Astrocyte (in vitro differentiated cells and primary cell): ENCODE results near the gene ZNF77. TPM values are rescaled to one million over a fixed set of nuclear protein-coding genes. Genes with fewer than 3 reads are reported as not detected.
"Not testable (repeated sequence)": the region's sequence is repeated elsewhere in the genome, so short reads cannot be mapped to it uniquely, and the experiment has no call there.

ENCODE experiments used
- DNase-seq: peaks from one replicate; pipeline ENCODE4 v3.0.0-alpha.2; 2010; ENCODE audit warnings: low read depth
- FAIRE-seq: peaks from 2 replicates; lab custom pipeline; 2011; peaks lifted over from hg19 to GRCh38; lab: Jason Lieb, UNC
- H2AFZ ChIP-seq: 2 replicates; pipeline ENCODE4 v1.6.0; 2012; ENCODE audit warnings: low read depth, low read length, inconsistent platforms
- H3K27ac ChIP-seq: 2 replicates; pipeline ENCODE4 v1.5.1; 2011; ENCODE audit warnings: low read depth, low read length, inconsistent platforms
- H3K27me3 ChIP-seq: 2 replicates; pipeline ENCODE4 v1.6.0; 2011; ENCODE audit warnings: low read length, inconsistent platforms; ENCODE audit not compliant: insufficient read depth
- H3K36me3 ChIP-seq: 2 replicates; pipeline ENCODE4 v1.5.1; 2011; ENCODE audit warnings: low read length, inconsistent platforms; ENCODE audit not compliant: insufficient read depth
- H3K4me1 ChIP-seq: 2 replicates; pipeline ENCODE4 v1.5.1; 2011; ENCODE audit warnings: low read length, inconsistent platforms; ENCODE audit not compliant: insufficient read depth
- H3K4me2 ChIP-seq: 2 replicates; pipeline ENCODE4 v1.6.0; 2012; ENCODE audit warnings: low read length, inconsistent platforms
- H3K4me3 ChIP-seq: 2 replicates; pipeline ENCODE4 v1.5.1; 2011; ENCODE audit warnings: low read depth, mild to moderate bottlenecking, low read length, inconsistent platforms; ENCODE audit not compliant: insufficient read depth
- H3K79me2 ChIP-seq: 2 replicates; pipeline ENCODE4 v1.6.0; 2012; ENCODE audit warnings: mild to moderate bottlenecking, low read length, inconsistent platforms; ENCODE audit not compliant: insufficient read depth
- H3K9ac ChIP-seq: 2 replicates; pipeline ENCODE4 v1.6.0; 2012; ENCODE audit warnings: mild to moderate bottlenecking, low read length, inconsistent platforms
- H3K9me3 ChIP-seq: 2 replicates; pipeline ENCODE4 v1.5.1; 2012; ENCODE audit warnings: low read depth, mild to moderate bottlenecking, low read length, inconsistent platforms; ENCODE audit not compliant: insufficient read depth
- H4K20me1 ChIP-seq: 2 replicates; pipeline ENCODE4 v1.6.0; 2012; ENCODE audit warnings: low read length, inconsistent platforms; ENCODE audit not compliant: insufficient read depth
- H3K27ac Mint-ChIP-seq: one replicate; pipeline ENCODE4 v1.8.0; 2021; ENCODE audit warnings: mild to moderate bottlenecking, mixed read lengths; ENCODE audit not compliant: unreplicated experiment
- H3K27me3 Mint-ChIP-seq: one replicate; pipeline ENCODE4 v1.8.0; 2021; ENCODE audit warnings: low read depth, mixed read lengths; ENCODE audit not compliant: unreplicated experiment
- H3K36me3 Mint-ChIP-seq: one replicate; pipeline ENCODE4 v1.8.0; 2021; ENCODE audit warnings: low read depth, mixed read lengths; ENCODE audit not compliant: unreplicated experiment
- H3K4me1 Mint-ChIP-seq: one replicate; pipeline ENCODE4 v1.8.0; 2021; ENCODE audit warnings: low read depth, mixed read lengths; ENCODE audit not compliant: unreplicated experiment
- H3K4me3 Mint-ChIP-seq: one replicate; pipeline ENCODE4 v1.8.0; 2021; ENCODE audit warnings: mild to moderate bottlenecking, moderate library complexity, mixed read lengths; ENCODE audit not compliant: unreplicated experiment
- H3K9me3 Mint-ChIP-seq: one replicate; pipeline ENCODE4 v1.8.0; 2021; ENCODE audit warnings: mild to moderate bottlenecking, mixed read lengths; ENCODE audit not compliant: unreplicated experiment
- EZH2 ChIP-seq: IDR thresholded peaks from 2 replicates; pipeline ENCODE4 v1.6.1; 2012; ENCODE audit warnings: mild to moderate bottlenecking, low read length, inconsistent platforms; ENCODE audit not compliant: insufficient read depth
- total RNA-seq: library from RNA; stranded (reverse); gene quantifications from 2 replicates; pipeline ENCODE4 v1.2.1, GENCODE V29; 2021
- TF ChIP-seq, protein P1 (sequence below): IDR thresholded peaks from 2 replicates; pipeline ENCODE4 v1.5.1; 2011; ENCODE audit warnings: low read depth, mild to moderate bottlenecking, inconsistent platforms, low read length, moderate library complexity; ENCODE audit not compliant: insufficient read depth

Gene ZNF77
- total RNA-seq, 1 donor from 2014 or later, result 1.4 TPM

GRCh38 chr19:2969104-2969504 is 24.3 kb upstream of the ZNF77 start:
- Mint-ChIP-seq H3K4me3 (no peak overlapping the region), H3K4me1 (no peaks in the 10 kb centered on the region), H3K27ac (no peak overlapping the region), H3K36me3 (no peaks in the 10 kb centered on the region), H3K27me3 (peaks cover 47% of the 10 kb centered on the region), H3K9me3 (no peaks in the 10 kb centered on the region)
- Histone ChIP-seq H4K20me1 (no peaks in the 10 kb centered on the region), H3K4me1 (no peaks in the 10 kb centered on the region), H3K4me3 (no peak overlapping the region), H3K4me2 (no peak overlapping the region), H3K27ac (no peak overlapping the region), H2AFZ (no peak overlapping the region), H3K9ac (no peak overlapping the region), H3K27me3 (peaks cover 5% of the 10 kb centered on the region), H3K36me3 (no peaks in the 10 kb centered on the region), H3K9me3 (no peaks in the 10 kb centered on the region), H3K79me2 (no peaks in the 10 kb centered on the region)
- DNase-seq, result no peak
- FAIRE-seq, result no peak
- TF ChIP-seq, protein P1, sequence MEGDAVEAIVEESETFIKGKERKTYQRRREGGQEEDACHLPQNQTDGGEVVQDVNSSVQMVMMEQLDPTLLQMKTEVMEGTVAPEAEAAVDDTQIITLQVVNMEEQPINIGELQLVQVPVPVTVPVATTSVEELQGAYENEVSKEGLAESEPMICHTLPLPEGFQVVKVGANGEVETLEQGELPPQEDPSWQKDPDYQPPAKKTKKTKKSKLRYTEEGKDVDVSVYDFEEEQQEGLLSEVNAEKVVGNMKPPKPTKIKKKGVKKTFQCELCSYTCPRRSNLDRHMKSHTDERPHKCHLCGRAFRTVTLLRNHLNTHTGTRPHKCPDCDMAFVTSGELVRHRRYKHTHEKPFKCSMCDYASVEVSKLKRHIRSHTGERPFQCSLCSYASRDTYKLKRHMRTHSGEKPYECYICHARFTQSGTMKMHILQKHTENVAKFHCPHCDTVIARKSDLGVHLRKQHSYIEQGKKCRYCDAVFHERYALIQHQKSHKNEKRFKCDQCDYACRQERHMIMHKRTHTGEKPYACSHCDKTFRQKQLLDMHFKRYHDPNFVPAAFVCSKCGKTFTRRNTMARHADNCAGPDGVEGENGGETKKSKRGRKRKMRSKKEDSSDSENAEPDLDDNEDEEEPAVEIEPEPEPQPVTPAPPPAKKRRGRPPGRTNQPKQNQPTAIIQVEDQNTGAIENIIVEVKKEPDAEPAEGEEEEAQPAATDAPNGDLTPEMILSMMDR, result no peak
- TF ChIP-seq EZH2, result no peak

- TF ChIP-seq EZH2, result no peak
- TF ChIP-seq, protein P1, result no peak
These were observed 23.2 kb upstream of the ZNF77 start for GRCh38 chr19:2967972-2968371.

GRCh38 chr19:2964874-2965273 is 20.1 kb upstream of the ZNF77 start:
- no peak overlapping the region for H3K27ac ChIP-seq
- peaks cover 33% of the 10 kb centered on the region for H3K27me3 Mint-ChIP-seq
- H3K9ac ChIP-seq, result no peak overlapping the region
- no peak overlapping the region for H3K4me2 ChIP-seq
- H3K27ac Mint-ChIP-seq, result no peak overlapping the region
- no peaks in the 10 kb centered on the region for H3K4me1 ChIP-seq
- no peaks in the 10 kb centered on the region for H3K27me3 ChIP-seq
- DNase-seq, result no peak
- H3K79me2 ChIP-seq, result no peaks in the 10 kb centered on the region
- H2AFZ ChIP-seq, result no peak overlapping the region
- TF ChIP-seq, protein P1, result no peak
- TF ChIP-seq EZH2, result no peak
- no peaks in the 10 kb centered on the region for H3K4me1 Mint-ChIP-seq
- no peaks in the 10 kb centered on the region for H3K9me3 ChIP-seq
- no peaks in the 10 kb centered on the region for H3K9me3 Mint-ChIP-seq
- no peak for FAIRE-seq
- H3K4me3 Mint-ChIP-seq, result no peak overlapping the region
- no peaks in the 10 kb centered on the region for H4K20me1 ChIP-seq
- H3K36me3 Mint-ChIP-seq, result no peaks in the 10 kb centered on the region
- no peak overlapping the region for H3K4me3 ChIP-seq
- H3K36me3 ChIP-seq, result no peaks in the 10 kb centered on the region

More at GRCh38 chr19:2967972-2968371, 23.2 kb upstream of the ZNF77 start:
- Histone ChIP-seq H3K4me2 (no peak overlapping the region), H3K27ac (no peak overlapping the region), H3K4me3 (no peak overlapping the region), H3K9me3 (no peaks in the 10 kb centered on the region), H3K4me1 (no peaks in the 10 kb centered on the region), H3K27me3 (no peaks in the 10 kb centered on the region), H4K20me1 (no peaks in the 10 kb centered on the region), H3K9ac (no peak overlapping the region), H3K36me3 (no peaks in the 10 kb centered on the region), H2AFZ (no peak overlapping the region), H3K79me2 (no peaks in the 10 kb centered on the region)
- FAIRE-seq (no peak), DNase-seq (no peak)
- Mint-ChIP-seq H3K36me3 (no peaks in the 10 kb centered on the region), H3K9me3 (no peaks in the 10 kb centered on the region), H3K4me3 (no peak overlapping the region), H3K4me1 (no peaks in the 10 kb centered on the region), H3K27ac (no peak overlapping the region), H3K27me3 (peaks cover 41% of the 10 kb centered on the region)

DNA sequence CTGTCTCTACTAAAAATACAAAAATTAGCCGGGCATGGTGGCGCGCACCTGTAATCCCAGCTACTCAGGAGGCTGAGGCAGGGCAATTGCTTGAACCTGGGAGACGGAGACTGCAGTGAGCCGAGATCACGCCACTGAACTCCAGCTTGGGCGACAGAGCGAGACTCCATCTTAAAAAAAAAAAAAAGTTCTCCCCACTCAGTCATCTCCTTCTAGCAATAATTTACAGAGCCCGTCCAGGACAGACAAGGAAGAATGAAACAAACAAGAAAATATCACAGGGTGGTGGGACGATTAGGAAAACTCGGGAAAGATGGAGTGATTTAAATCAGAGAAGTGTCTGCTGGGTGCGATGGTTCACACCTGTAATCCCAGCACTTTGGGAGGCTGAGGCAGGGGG is 18.9 kb upstream of the ZNF77 start:
- H2AFZ ChIP-seq, FAIRE-seq, H3K4me3 ChIP-seq, H3K4me2 ChIP-seq, H3K79me2 ChIP-seq, H3K27me3 ChIP-seq, H3K4me1 ChIP-seq, H3K27ac Mint-ChIP-seq, DNase-seq, H3K27ac ChIP-seq, H3K36me3 Mint-ChIP-seq, H3K9me3 ChIP-seq, H3K4me3 Mint-ChIP-seq, H3K9me3 Mint-ChIP-seq, H4K20me1 ChIP-seq, H3K4me1 Mint-ChIP-seq, H3K36me3 ChIP-seq, H3K9ac ChIP-seq: not testable (repeated sequence)
- H3K27me3 Mint-ChIP-seq, result peaks cover 34% of the 10 kb centered on the region
